ENCODE measurements around the gene TBC1D7.

- TF ChIP-seq CTCF (IDR thresholded peaks at IDR 0.05): no peak
- TF ChIP-seq EZH2 (IDR thresholded peaks at IDR 0.05; ENCODE audit: borderline replicate concordance, insufficient read depth, low read depth, low read length, poor library complexity, severe bottlenecking): no peak
Measured at GRCh38 chr6:13268913-13269518, 59.3 kb downstream of the TBC1D7 start.

All from B cell (primary cell).